HepG2 (cell line): ENCODE measurements around the gene SLC2A10. TPM values are rescaled to one million over a fixed set of nuclear protein-coding genes. Genes with fewer than 3 reads are reported as not detected.

Source experiments
- MEIS1 ChIP-seq: sonication (generic); formaldehyde crosslinking; IDR thresholded peaks from 2 replicates; pipeline ENCODE4 v1.9.0; 2021; ENCODE audit warnings: mild to moderate bottlenecking, missing genetic modification reagents, moderate library complexity, borderline replicate concordance
- NCOA1 ChIP-seq: sonication (generic); formaldehyde crosslinking; IDR thresholded peaks from 2 replicates; pipeline ENCODE4 v1.9.0; 2021; ENCODE audit warnings: missing genetic modification reagents
- NFE2L1 ChIP-seq: sonication (generic); formaldehyde crosslinking; IDR thresholded peaks from 2 replicates; pipeline ENCODE4 v1.4.0; 2020; ENCODE audit warnings: missing genetic modification reagents, mild to moderate bottlenecking, borderline replicate concordance
- PAX8 ChIP-seq: sonication (generic); formaldehyde crosslinking; IDR thresholded peaks from 2 replicates; pipeline ENCODE4 v1.8.0; 2022; ENCODE audit warnings: mild to moderate bottlenecking, missing genetic modification reagents, borderline replicate concordance
- RFX1 ChIP-seq: fragments of 450-650 bp; IDR thresholded peaks from 2 replicates; pipeline ENCODE4 v1.6.1; 2017
- SMARCE1 ChIP-seq: fragments of 450-650 bp; IDR thresholded peaks from 2 replicates; pipeline ENCODE4 v1.6.1; 2017; ENCODE audit warnings: borderline replicate concordance
- SOX6 ChIP-seq, 2 experiments: fragments of 450-650 bp in 1 of 2; sonication (generic) in 1 of 2; formaldehyde crosslinking in 1 of 2; IDR thresholded peaks; 2 replicates each; pipeline versions ENCODE4 v1.4.0 to v1.6.1; 2017 to 2020; ENCODE audit warnings: antibody characterized with exemption in 1 of 2, mild to moderate bottlenecking in 1 of 2, missing genetic modification reagents in 1 of 2
- ZFY ChIP-seq: sonication (generic); formaldehyde crosslinking; IDR thresholded peaks from 2 replicates; pipeline ENCODE4 v1.4.0; 2020; ENCODE audit warnings: missing genetic modification reagents
- ZKSCAN8 ChIP-seq: IDR thresholded peaks from 2 replicates; pipeline ENCODE4 v1.6.1; 2016; ENCODE audit warnings: borderline replicate concordance, missing genetic modification reagents, missing compliant biosample characterization
- ZNF205 ChIP-seq: IDR thresholded peaks from 2 replicates; pipeline ENCODE4 v1.6.1; 2018; ENCODE audit warnings: missing biosample characterization, missing genetic modification reagents
- ZNF766 ChIP-seq: sonication (generic); formaldehyde crosslinking; IDR thresholded peaks from 2 replicates; pipeline ENCODE4 v1.5.0; 2020; ENCODE audit warnings: missing genetic modification reagents, borderline replicate concordance
- ZNF891 ChIP-seq: sonication (generic); formaldehyde crosslinking; IDR thresholded peaks from 2 replicates; pipeline ENCODE4 v1.5.0; 2020; ENCODE audit warnings: mild to moderate bottlenecking, missing genetic modification reagents
- ZZZ3 ChIP-seq: sonication (generic); formaldehyde crosslinking; IDR thresholded peaks from 2 replicates; pipeline ENCODE4 v1.4.0; 2020; ENCODE audit warnings: missing genetic modification reagents, mild to moderate bottlenecking, borderline replicate concordance
- polyA plus RNA-seq, 8 experiments: library from polyadenylated mRNA; depleted of rRNA in 3 of 8; stranded (reverse) in 7 of 8; unstranded in 1 of 8; fragments of >200 nt; fragmentation: Illumina TruSeq in 4 of 8; extraction: Trizol in 4 of 8; gene quantifications; 2 replicates each; pipeline versions ENCODE4 v1.2.1 to v1.2.3, GENCODE V29; 2011 to 2016; ENCODE audit warnings: low read depth in 4 of 8, missing spikeins in 1 of 8, mixed read lengths in 1 of 8; ENCODE audit not compliant: insufficient read depth in 1 of 8
- total RNA-seq, 5 experiments: library from RNA; depleted of rRNA; stranded (reverse); fragments of >200 nt; fragmentation: Illumina TruSeq; extraction: Trizol; gene quantifications; 2 replicates each; pipeline ENCODE4 v1.2.3, GENCODE V29; 2016; ENCODE audit warnings: low read depth in 1 of 5
- TF ChIP-seq, protein P1 (sequence below): sonication (generic); formaldehyde crosslinking; IDR thresholded peaks from 2 replicates; pipeline ENCODE4 v1.4.0; 2020; ENCODE audit warnings: missing genetic modification reagents
- TF ChIP-seq, protein P2 (sequence below): sonication (generic); formaldehyde crosslinking; IDR thresholded peaks from 2 replicates; pipeline ENCODE4 v1.4.0; 2020; ENCODE audit warnings: missing genetic modification reagents, borderline replicate concordance
- TF ChIP-seq, protein P3 (sequence below): sonication (generic); formaldehyde crosslinking; IDR thresholded peaks from 2 replicates; pipeline ENCODE4 v1.9.0; 2022; ENCODE audit warnings: missing genetic modification reagents, mild to moderate bottlenecking, borderline replicate concordance
- TF ChIP-seq, protein P4 (sequence below): sonication (generic); formaldehyde crosslinking; IDR thresholded peaks from 2 replicates; pipeline ENCODE4 v1.4.0; 2020; ENCODE audit warnings: missing genetic modification reagents
- TF ChIP-seq, protein P5 (sequence below): sonication (generic); formaldehyde crosslinking; IDR thresholded peaks from 2 replicates; pipeline ENCODE4 v1.4.0; 2020; ENCODE audit warnings: low read depth, mild to moderate bottlenecking, missing genetic modification reagents
- TF ChIP-seq, protein P6 (sequence below): sonication (generic); formaldehyde crosslinking; IDR thresholded peaks from 2 replicates; pipeline ENCODE4 v1.8.0; 2022; ENCODE audit warnings: mild to moderate bottlenecking, missing genetic modification reagents

SLC2A10 gene
- total and polyA plus RNA-seq, 2 of the 13 experiments (the other 11 are each of a cell fraction or from before 2014, with no cell fraction given) = 16.0 to 18.4 TPM

DNA sequence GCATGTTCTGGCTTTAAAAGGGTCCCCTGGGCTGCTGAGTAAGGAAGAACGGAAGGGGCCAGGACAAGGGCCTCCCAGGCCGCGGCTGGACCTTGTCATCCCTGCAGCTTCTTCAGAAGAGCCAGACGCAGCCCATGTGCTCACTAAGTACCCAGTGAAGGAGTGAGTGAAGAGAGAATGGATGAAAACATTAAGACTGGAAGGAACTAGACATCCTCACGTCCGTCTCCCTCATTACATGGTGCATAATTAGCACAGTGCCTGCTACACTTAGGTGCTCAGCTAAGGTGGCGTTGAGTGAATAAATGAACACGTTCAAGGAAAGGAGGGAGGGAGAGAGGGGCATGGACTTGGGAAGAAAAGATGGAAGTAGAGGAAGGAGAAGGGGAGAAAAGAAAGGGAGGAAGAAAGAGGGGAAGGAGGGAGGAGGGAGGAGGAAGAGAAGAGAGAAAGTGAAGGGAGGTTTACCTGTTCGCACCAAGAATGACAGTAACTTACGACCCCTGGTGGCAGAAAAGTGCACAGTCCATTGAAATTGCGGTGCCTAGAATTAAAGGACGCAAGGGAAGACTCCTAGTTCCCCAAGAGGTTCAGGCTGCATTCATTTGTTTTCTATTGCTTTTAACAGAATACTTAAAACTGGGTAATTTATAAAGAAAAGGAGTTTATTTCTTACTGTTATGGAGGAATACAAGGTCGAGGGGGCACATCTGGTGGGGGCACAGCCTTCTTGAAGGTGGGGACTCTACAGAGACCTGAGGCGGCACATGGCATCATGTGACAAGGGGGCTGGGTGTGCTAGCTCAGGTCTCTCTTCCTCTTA lies 28.2 kb upstream of the SLC2A10 start (continued):
- TF ChIP-seq, protein P1, sequence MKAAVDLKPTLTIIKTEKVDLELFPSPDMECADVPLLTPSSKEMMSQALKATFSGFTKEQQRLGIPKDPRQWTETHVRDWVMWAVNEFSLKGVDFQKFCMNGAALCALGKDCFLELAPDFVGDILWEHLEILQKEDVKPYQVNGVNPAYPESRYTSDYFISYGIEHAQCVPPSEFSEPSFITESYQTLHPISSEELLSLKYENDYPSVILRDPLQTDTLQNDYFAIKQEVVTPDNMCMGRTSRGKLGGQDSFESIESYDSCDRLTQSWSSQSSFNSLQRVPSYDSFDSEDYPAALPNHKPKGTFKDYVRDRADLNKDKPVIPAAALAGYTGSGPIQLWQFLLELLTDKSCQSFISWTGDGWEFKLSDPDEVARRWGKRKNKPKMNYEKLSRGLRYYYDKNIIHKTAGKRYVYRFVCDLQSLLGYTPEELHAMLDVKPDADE = no peak
- TF ChIP-seq ZNF891 (CRISPR knock-in tag) = no peak
- no peak for TF ChIP-seq NCOA1 (CRISPR knock-in tag)
- TF ChIP-seq, protein P2, sequence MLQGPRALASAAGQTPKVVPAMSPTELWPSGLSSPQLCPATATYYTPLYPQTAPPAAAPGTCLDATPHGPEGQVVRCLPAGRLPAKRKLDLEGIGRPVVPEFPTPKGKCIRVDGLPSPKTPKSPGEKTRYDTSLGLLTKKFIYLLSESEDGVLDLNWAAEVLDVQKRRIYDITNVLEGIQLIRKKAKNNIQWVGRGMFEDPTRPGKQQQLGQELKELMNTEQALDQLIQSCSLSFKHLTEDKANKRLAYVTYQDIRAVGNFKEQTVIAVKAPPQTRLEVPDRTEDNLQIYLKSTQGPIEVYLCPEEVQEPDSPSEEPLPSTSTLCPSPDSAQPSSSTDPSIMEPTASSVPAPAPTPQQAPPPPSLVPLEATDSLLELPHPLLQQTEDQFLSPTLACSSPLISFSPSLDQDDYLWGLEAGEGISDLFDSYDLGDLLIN (CRISPR knock-in tag) = no peak
- peak; percentile 61; the same call in 1 of the 2 replicates for TF ChIP-seq ZKSCAN8
- no peak for TF ChIP-seq MEIS1 (CRISPR knock-in tag)
- no peak for TF ChIP-seq PAX8 (CRISPR knock-in tag)
- TF ChIP-seq, protein P3, sequence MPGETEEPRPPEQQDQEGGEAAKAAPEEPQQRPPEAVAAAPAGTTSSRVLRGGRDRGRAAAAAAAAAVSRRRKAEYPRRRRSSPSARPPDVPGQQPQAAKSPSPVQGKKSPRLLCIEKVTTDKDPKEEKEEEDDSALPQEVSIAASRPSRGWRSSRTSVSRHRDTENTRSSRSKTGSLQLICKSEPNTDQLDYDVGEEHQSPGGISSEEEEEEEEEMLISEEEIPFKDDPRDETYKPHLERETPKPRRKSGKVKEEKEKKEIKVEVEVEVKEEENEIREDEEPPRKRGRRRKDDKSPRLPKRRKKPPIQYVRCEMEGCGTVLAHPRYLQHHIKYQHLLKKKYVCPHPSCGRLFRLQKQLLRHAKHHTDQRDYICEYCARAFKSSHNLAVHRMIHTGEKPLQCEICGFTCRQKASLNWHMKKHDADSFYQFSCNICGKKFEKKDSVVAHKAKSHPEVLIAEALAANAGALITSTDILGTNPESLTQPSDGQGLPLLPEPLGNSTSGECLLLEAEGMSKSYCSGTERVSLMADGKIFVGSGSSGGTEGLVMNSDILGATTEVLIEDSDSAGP = peak; percentile 70
- no peak for TF ChIP-seq ZFY (CRISPR knock-in tag)
- no peak for TF ChIP-seq ZNF205
- TF ChIP-seq, protein P4, sequence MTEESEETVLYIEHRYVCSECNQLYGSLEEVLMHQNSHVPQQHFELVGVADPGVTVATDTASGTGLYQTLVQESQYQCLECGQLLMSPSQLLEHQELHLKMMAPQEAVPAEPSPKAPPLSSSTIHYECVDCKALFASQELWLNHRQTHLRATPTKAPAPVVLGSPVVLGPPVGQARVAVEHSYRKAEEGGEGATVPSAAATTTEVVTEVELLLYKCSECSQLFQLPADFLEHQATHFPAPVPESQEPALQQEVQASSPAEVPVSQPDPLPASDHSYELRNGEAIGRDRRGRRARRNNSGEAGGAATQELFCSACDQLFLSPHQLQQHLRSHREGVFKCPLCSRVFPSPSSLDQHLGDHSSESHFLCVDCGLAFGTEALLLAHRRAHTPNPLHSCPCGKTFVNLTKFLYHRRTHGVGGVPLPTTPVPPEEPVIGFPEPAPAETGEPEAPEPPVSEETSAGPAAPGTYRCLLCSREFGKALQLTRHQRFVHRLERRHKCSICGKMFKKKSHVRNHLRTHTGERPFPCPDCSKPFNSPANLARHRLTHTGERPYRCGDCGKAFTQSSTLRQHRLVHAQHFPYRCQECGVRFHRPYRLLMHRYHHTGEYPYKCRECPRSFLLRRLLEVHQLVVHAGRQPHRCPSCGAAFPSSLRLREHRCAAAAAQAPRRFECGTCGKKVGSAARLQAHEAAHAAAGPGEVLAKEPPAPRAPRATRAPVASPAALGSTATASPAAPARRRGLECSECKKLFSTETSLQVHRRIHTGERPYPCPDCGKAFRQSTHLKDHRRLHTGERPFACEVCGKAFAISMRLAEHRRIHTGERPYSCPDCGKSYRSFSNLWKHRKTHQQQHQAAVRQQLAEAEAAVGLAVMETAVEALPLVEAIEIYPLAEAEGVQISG (CRISPR knock-in tag) = no peak
- no peak for TF ChIP-seq ZNF766 (CRISPR knock-in tag)
- TF ChIP-seq NFE2L1 = no peak
- TF ChIP-seq, protein P5, sequence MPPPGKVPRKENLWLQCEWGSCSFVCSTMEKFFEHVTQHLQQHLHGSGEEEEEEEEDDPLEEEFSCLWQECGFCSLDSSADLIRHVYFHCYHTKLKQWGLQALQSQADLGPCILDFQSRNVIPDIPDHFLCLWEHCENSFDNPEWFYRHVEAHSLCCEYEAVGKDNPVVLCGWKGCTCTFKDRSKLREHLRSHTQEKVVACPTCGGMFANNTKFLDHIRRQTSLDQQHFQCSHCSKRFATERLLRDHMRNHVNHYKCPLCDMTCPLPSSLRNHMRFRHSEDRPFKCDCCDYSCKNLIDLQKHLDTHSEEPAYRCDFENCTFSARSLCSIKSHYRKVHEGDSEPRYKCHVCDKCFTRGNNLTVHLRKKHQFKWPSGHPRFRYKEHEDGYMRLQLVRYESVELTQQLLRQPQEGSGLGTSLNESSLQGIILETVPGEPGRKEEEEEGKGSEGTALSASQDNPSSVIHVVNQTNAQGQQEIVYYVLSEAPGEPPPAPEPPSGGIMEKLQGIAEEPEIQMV (CRISPR knock-in tag) = peak; percentile 88
- TF ChIP-seq, protein P6, sequence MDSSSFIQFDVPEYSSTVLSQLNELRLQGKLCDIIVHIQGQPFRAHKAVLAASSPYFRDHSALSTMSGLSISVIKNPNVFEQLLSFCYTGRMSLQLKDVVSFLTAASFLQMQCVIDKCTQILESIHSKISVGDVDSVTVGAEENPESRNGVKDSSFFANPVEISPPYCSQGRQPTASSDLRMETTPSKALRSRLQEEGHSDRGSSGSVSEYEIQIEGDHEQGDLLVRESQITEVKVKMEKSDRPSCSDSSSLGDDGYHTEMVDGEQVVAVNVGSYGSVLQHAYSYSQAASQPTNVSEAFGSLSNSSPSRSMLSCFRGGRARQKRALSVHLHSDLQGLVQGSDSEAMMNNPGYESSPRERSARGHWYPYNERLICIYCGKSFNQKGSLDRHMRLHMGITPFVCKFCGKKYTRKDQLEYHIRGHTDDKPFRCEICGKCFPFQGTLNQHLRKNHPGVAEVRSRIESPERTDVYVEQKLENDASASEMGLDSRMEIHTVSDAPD (CRISPR knock-in tag) = no peak
- TF ChIP-seq SMARCE1 = no peak
- TF ChIP-seq RFX1 = no peak
- no peak for TF ChIP-seq ZZZ3 (CRISPR knock-in tag)
- TF ChIP-seq SOX6 (IDR thresholded peaks at IDR 0.05) = no peak
- peak; percentile 59 for TF ChIP-seq SOX6 (CRISPR knock-in tag; IDR thresholded peaks at IDR 0.05)
